DND-41 (cell line): ENCODE measurements around the gene CLSTN2.

ENCODE experiments used
- CTCF ChIP-seq: IDR thresholded peaks from 2 replicates; pipeline ENCODE4 v1.5.1; 2012; ENCODE audit warnings: borderline replicate concordance, low read length, moderate library complexity, mild to moderate bottlenecking; ENCODE audit not compliant: poor library complexity, severe bottlenecking; ENCODE audit errors: extremely low read depth
- EZH2 ChIP-seq: IDR thresholded peaks from 3 replicates; pipeline ENCODE4 v1.6.1; 2012; ENCODE audit warnings: borderline replicate concordance, low read depth, mild to moderate bottlenecking, moderate library complexity, low read length, inconsistent platforms; ENCODE audit not compliant: severe bottlenecking

- TF ChIP-seq CTCF (no peak), EZH2 (no peak)
Observed at GRCh38 chr3:140053794-140054193, 118.8 kb downstream of the CLSTN2 start.
